HG03521 (cell line): ENCODE results near the gene ARL6IP4.

Source experiments
- ATAC-seq: cut with Tn5 transposase; IDR thresholded peaks from one replicate; pipeline ENCODE4 v1.9.1; 2021; ENCODE audit warnings: mild to moderate bottlenecking, moderate library complexity; ENCODE audit not compliant: unreplicated experiment

ARL6IP4 gene

GRCh38 chr12:122958198-122958888, 22.1 kb upstream of the ARL6IP4 start:
- no peak for ATAC-seq

GRCh38 chr12:122959566-122960192, 20.8 kb upstream of the ARL6IP4 start:
- ATAC-seq, result no peak

- ATAC-seq, result no peak
These were observed 20.3 kb upstream of the ARL6IP4 start for GRCh38 chr12:122960193-122960569.

- no peak for ATAC-seq
These were observed 18.8 kb upstream of the ARL6IP4 start for GRCh38 chr12:122961531-122962329.

- no peak for ATAC-seq
These were observed 16.6 kb upstream of the ARL6IP4 start for GRCh38 chr12:122963941-122964265.

GRCh38 chr12:122964439-122965257, 15.8 kb upstream of the ARL6IP4 start:
- ATAC-seq, result no peak

GRCh38 chr12:122965321-122965751, 15.1 kb upstream of the ARL6IP4 start:
- ATAC-seq, result no peak

GRCh38 chr12:122965851-122966742, 14.4 kb upstream of the ARL6IP4 start, which contains the start of gene ABCB9:
TSS of gene ABCB9 (minus strand) at chr12:122966463. CDS start at chr12:122960235, 6,228 bp downstream.
- ATAC-seq, result peak; percentile 72

GRCh38 chr12:122966743-122967550, 13.5 kb upstream of the ARL6IP4 start:
- no peak for ATAC-seq

- ATAC-seq, result no peak
These were observed 12.4 kb upstream of the ARL6IP4 start for GRCh38 chr12:122968104-122968503.

GRCh38 chr12:122969676-122970075, 10.8 kb upstream of the ARL6IP4 start:
- no peak for ATAC-seq

GRCh38 chr12:122974274-122974891, 6.1 kb upstream of the ARL6IP4 start:
- ATAC-seq, result peak; percentile 78

- peak; percentile 77 for ATAC-seq
These were observed 5.3 kb upstream of the ARL6IP4 start, which contains the start of gene OGFOD2 for GRCh38 chr12:122974892-122975789. TSS of gene OGFOD2 (plus strand) at chr12:122975244. CDS start at chr12:122975252, 8 bp downstream.

- ATAC-seq, result no peak
These were observed 4.5 kb upstream of the ARL6IP4 start for GRCh38 chr12:122975790-122976647.

- ATAC-seq, result no peak
These were observed 3.9 kb upstream of the ARL6IP4 start for GRCh38 chr12:122976648-122976975.

GRCh38 chr12:122977153-122977552, 3.3 kb upstream of the ARL6IP4 start:
- ATAC-seq, result no peak
